Glomerular endothelial cell (primary cell): ENCODE measurements around the gene FOXP1. TPM values are rescaled to one million over a fixed set of nuclear protein-coding genes. Genes with fewer than 3 reads are reported as not detected.

Experiments
- DNase-seq: peaks from one replicate; pipeline ENCODE4 v3.0.0-alpha.2; 2011; ENCODE audit warnings: low read depth, low spot score; ENCODE audit errors: extremely low read depth
- total RNA-seq: library from RNA; depleted of rRNA; stranded (reverse); fragments of >200 nt; gene quantifications from 2 replicates; pipeline ENCODE4 v1.2.3, GENCODE V29; 2015

Gene FOXP1
- total RNA-seq, 1 donor from 2014 or later: 54.8 TPM

DNA sequence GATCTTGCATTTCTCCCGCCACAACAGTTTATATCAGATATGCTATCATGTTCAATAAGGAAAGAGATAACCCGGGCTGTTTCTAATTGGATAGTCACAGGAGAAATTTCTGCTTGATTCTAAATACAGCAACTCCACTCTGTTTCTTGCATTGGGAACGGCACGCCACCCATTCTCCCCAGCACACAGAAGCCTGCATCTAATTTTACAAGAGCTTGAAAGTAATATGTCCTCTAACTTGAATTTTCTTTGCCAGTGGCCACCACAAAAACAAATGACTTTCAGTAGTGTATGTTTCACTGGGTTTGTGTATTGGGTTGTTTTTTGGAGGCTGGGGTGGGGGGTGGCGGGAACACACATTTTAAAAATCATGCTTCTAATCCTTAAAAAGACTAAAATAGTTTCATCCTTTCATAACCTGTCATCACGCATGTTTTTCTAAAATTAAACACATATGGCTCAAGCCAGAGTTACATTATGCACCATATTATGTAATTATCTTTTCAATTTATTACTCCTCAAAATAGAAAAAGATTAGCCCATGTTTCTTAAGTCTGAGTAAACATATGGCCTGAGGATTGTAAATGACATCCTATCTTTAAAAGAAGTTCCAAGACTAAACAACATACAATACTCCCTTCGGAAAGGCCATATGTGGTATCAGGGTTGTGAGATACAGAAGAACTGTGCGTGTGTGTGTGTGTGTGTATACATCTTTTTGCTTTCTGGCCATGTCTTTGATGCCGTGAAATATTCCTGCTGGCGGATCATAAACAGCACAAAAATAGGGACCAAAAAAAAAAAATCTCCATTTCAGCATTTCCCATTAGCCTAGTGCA lies 176.3 kb downstream of the FOXP1 start:
- DNase-seq: no peak

DNA sequence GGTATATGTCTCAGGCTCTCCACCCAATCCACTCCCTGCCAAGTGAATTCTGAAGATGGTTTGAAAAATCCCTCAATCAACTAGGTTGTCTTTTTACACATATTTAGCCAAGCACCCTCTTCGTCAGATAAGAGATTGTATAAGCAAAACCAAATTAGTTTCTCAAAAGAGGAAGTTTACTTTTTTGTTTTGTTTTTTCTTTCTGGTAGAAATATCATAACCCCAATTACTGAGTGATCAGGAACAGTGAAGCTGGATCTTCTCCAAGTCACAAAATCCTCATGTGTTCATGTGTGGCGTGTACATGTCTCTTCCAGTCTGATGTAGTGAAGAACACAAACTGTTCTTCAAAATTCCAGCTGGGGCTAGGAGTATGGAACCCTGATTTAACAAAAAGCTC lies 180.6 kb downstream of the FOXP1 start:
- DNase-seq: no peak

DNA sequence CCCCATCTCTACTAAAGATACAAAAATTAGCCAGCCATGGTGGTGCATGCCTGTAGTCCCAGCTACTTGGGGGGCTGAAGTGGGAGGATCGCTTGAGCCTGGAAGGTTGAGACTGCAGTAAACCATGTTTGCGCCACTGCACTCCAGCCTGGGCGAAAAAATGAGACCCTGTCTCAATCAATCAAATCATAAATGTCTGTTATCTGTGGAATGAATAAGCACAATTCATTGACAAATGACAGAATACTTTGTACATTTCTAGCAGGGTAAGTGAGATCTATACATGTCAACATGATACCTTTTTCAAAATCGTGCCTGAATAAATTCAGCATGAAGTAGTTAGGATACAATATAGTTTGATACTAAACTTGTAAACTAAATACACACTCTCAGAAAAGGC lies 181.2 kb downstream of the FOXP1 start:
- no peak for DNase-seq

GRCh38 chr3:71401695-71402231 lies 181.8 kb downstream of the FOXP1 start:
- no peak for DNase-seq

- DNase-seq: no peak
Measured at GRCh38 chr3:71400986-71401451, 182.5 kb downstream of the FOXP1 start.

DNA sequence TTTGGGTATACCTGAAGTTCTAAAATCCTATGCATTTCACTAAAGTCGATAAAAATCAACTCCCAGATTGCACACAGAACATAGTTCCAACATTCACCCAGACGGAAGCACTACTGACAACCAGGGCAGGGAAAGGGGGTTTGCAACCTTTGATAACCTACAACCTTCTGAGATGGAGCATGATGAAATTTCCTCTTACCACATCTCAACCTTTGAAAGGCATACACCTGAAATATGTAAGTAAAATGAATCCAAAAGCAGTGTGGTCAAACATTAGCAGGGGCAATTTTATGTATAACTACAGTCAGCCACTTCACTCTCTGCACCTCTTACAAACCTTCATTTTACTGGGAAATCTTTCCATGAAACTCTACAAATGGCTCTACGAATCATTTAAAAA lies 184.1 kb downstream of the FOXP1 start:
- no peak for DNase-seq

GRCh38 chr3:71398157-71398836 lies 185.2 kb downstream of the FOXP1 start:
- DNase-seq: no peak

GRCh38 chr3:71397726-71398125 lies 185.8 kb downstream of the FOXP1 start:
- no peak for DNase-seq

DNA sequence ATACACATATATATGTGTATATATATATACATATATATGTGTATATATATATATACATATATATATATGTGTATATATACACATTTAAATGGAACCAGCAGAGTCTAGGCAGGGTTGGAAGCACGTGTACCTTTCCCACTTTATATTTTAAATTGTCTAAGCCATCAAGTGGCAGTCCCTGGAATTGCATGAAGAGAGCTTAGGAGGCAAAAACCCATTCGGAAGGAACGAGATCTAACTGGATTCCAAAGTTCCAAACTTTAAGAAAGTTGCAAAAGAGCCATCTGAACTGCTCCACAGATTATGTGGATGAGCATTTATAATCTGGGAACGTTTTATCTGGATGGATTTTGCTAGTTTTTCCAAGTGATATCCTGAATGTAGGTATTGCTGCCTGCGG lies 186.5 kb downstream of the FOXP1 start:
- DNase-seq: no peak

DNA sequence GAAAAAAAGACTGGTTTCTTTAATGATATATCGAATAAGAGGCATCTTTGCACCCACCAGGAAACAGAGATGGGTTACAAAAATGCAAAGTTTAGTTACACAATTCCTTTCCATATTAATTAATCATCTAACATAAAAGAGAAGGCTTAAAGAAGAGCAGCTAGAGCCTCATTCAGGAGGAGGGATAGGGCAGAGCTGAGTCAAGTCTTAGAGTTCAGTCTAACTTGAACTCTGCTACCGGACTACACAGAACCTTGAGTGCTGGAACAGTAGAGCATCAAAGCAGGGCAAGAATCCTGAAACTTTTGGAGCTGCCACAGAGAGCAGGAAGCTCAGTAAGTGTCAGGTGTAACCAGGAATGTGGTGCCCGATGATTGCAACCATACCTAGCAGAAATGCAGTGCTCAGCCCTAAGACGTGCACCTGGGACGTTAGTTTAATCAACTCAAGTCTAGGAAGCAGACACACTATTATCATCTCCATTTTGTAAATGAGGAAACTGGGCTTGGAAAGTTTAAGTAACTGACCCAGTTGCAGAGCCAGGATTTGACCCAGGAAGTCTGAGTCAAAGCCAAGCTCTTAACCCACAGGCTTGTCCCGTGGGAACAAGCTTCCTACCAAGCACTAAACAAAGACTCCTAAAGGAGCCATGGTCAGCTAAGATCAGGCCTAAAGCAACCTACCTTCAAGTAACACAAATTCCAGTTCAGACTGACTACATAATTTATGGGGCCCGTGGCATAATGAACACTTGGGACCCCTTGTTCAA lies 187.4 kb downstream of the FOXP1 start:
- peak; percentile 41 for DNase-seq

DNA sequence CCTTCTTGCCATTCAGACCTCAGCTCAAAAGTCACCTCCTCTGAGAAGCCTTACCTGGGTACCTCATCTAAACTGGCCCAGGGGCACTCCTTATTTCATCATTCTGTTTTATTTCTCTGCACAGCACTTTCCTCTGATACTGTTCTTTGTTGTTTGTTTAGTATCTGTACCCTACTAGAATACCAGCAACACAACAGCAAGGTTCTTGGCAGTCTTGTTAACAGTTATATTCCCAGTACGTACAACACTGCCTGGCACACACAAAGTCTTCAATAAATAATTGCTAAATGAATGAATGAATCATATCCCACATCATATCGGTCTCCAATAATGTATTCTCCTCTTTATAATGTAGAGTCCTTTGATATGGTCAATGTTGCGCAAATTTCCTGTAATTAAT lies 188.1 kb downstream of the FOXP1 start:
- no peak for DNase-seq

GRCh38 chr3:71393745-71394144 lies 189.8 kb downstream of the FOXP1 start:
- no peak for DNase-seq

- DNase-seq: no peak
Measured at GRCh38 chr3:71393093-71393492, 190.4 kb downstream of the FOXP1 start.

DNA sequence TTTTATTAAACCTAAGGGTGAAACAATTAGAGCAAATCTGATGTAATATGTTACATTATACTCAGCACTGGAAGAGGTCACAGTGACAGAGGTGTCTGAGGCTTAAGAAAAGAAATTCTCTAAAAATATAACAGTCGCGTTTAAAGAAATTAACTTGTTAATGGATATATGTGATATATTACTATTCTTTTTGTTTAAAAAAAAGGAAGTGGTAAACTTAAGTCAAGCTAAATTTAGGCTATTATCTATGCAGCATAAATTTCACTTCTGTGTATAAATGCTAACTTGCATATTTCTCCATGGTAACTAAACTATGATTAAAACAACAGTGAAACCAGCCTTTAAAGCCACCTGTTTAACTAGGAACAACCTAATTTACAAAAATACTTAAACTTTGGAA lies 191.3 kb downstream of the FOXP1 start:
- no peak for DNase-seq

GRCh38 chr3:71391361-71391760 lies 192.2 kb downstream of the FOXP1 start:
- no peak for DNase-seq

GRCh38 chr3:71389911-71390573 lies 193.5 kb downstream of the FOXP1 start:
- DNase-seq: peak; percentile 94

DNA sequence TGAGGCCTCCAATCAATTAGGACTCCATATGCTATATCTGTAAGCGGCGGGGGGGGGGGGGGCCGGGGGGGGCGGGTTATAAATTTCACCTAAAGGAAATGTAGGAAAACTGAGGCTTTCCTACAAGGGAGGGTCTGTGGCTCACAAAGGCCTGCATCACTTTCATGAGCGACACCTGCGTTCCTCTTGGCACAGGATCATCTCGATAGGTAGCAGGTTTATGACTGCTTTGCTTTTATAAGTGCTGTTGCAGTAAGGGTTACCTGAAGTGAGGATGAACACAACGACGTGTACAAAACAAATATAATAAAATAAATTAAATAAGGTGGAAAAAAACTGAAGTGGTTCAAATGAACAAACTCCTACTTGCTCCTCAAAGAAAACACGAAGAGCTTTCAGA lies 194.3 kb downstream of the FOXP1 start:
- no peak for DNase-seq

DNA sequence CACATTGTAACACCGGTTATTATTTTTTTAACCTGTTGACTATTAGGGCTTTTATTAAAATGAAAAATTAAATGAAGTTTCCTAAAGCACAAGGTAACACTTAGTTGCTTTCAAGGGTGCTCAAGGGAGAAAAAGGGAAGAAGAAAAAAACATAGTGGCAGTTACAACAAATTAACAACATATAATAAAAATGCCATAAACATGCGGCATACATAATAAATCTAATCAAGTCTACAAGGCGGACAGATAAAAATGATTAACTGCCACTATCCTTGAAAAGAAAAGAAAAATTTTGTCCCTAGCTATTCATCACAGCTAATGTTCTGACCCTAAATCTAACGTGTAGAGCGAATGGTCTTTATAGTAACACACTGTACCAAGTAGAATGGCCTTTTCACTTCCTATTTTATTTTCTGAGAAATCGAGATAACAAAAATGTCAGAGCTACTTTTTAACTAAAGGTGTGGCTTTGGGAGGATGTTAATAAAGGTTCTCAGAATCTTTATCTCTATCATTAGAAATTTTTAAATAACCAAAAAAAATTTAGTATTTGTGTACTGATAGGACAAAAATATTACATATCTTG lies 194.9 kb downstream of the FOXP1 start:
- DNase-seq: no peak

- DNase-seq: no peak
Measured at GRCh38 chr3:71387586-71387985, 195.9 kb downstream of the FOXP1 start.
